HFF-Myc (cell line): ENCODE measurements around the gene CDH13.

ENCODE experiments used
- DNase-seq: peaks from one replicate; pipeline ENCODE4 v3.0.0-alpha.2; 2011; ENCODE audit warnings: low read depth; ENCODE audit errors: extremely low read depth
- H3K4me3 ChIP-seq: replicated peaks from 2 replicates; pipeline ENCODE4 v1.5.1; 2011; ENCODE audit warnings: low read depth, mild to moderate bottlenecking, control low read depth, low read length
- CTCF ChIP-seq: IDR thresholded peaks from 2 replicates; pipeline ENCODE4 v1.5.1; 2012; ENCODE audit warnings: mild to moderate bottlenecking, low read depth, low read length, control low read depth; ENCODE audit errors: missing control alignments

CDH13 gene

GRCh38 chr16:83619381-83620150, 992.8 kb downstream of the CDH13 start:
- H3K4me3 ChIP-seq, result no peak overlapping the region
- no peak for TF ChIP-seq CTCF
- DNase-seq, result no peak

DNA sequence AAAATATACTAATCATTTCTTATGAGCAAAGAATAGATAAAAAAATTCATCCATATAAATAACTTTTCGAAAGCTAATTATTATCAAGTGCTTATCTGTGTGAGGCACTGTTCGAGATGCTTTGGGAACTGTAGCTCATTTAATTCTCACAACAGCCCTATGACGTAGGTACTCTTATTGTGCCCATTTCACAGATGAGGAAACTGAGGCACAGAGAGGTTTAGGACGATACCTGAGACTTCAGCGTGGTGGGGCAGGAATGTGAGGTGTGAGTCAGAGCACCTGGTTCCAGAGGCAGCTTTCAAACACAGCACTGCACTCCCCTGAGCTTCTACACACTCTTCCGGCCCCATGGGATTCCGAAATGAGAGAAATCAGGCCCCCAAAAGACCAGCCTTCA, 995.2 kb downstream of the CDH13 start:
- no peak for DNase-seq
- TF ChIP-seq CTCF, result no peak
- H3K4me3 ChIP-seq, result no peak overlapping the region

DNA sequence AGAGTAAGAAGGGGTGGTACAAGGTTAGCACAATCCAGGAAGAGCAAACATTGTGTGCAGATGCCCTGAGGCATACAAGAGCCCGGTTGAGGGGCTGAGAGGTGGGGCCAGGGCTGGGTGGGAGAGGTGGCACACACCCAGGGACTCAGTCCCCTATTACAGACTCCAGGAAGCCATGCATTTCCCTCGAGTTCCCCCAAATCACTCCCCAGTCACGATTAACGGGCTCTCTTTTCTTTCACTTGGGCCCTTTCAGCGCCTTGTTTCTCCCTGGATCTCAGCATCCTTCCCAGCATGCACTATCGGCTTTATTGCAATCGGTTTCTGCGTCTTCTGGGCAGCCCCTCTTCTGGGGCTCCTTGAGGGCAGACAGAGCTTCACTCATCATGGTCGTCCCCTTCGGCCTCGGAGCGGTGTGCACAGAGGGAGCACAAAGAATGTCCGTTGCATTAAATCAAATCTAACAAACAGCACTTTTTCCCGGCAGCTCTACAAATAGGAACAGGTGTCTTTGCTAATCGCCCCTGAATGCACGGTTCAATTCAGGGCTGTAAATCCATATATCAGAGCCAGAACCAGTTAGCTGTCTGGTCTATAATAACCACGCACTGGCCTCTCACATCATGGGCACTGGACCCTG, 996.4 kb downstream of the CDH13 start:
- TF ChIP-seq CTCF, result no peak
- H3K4me3 ChIP-seq, result no peak overlapping the region
- no peak for DNase-seq

DNA sequence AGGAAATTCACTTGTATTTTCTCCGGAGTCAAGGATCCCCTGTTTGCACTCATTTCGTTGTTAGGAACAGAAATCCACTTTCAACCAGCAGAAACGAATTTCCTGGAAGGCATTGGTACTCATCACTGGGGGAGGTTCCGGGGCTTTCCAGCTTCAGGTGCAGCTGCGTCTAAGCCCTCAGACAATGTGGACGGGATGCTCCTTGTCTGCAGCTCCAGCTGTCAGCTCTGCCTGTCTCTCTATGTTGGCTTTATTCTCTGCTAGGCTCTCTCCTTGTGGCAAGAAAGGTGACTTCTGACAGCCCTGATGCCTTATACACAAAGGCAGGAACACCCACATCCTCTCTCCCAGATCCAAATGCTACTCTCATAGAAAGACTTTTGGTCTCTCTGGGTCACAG, 997.1 kb downstream of the CDH13 start:
- no peak for DNase-seq
- no peak overlapping the region for H3K4me3 ChIP-seq
- no peak for TF ChIP-seq CTCF

- no peak for DNase-seq
- no peak for TF ChIP-seq CTCF
- H3K4me3 ChIP-seq, result no peak overlapping the region
Observed at GRCh38 chr16:83624429-83625120, 997.8 kb downstream of the CDH13 start.

DNA sequence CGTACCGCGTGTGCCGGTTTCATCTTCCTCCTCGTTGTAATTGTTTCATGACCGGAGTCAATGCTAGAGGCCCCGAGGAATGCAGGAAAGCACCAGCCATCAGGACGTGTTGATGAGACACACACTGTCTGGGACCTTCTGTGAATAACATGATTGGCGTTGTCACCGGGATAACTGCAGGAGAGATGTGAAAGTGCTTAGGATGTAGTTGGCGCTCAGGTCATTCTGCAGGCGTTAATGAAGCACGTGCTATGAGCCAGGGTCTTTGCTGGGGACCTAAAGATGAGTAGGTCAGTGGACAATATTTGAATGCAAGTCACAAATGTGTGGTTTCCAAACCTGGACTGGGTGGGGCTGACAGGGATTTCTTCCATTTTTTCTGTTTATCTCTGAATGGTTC, 999.4 kb downstream of the CDH13 start:
- no peak overlapping the region for H3K4me3 ChIP-seq
- no peak for TF ChIP-seq CTCF
- no peak for DNase-seq
